K562 (cell line): ENCODE data around the gene HDAC1. TPM values are rescaled to one million over a fixed set of nuclear protein-coding genes. Genes with fewer than 3 reads are reported as not detected.

Source experiments
- ARID3A ChIP-seq: IDR thresholded peaks from 2 replicates; pipeline ENCODE4 v1.6.1; 2012; ENCODE audit warnings: low read depth, low read length, improper control_type of control experiment, borderline replicate concordance
- BRD9 ChIP-seq: fragments of 450-650 bp; IDR thresholded peaks from 2 replicates; pipeline ENCODE4 v1.6.1; 2018; ENCODE audit warnings: low read depth; ENCODE audit not compliant: partially characterized antibody
- CEBPB ChIP-seq: fragments of 450-650 bp; IDR thresholded peaks from 2 replicates; pipeline ENCODE4 v1.6.1; 2016; ENCODE audit warnings: missing genetic modification characterization, missing compliant biosample characterization
- E4F1 ChIP-seq: fragments of 250-450 bp; sonication (Bioruptor Pico); IDR thresholded peaks from 2 replicates; pipeline ENCODE4 v1.5.0; 2021; ENCODE audit warnings: mild to moderate bottlenecking, borderline replicate concordance
- FOXK1 ChIP-seq: sonication (generic); formaldehyde crosslinking; IDR thresholded peaks from 2 replicates; pipeline ENCODE4 v1.8.0; 2022; ENCODE audit warnings: missing genetic modification reagents, mild to moderate bottlenecking, borderline replicate concordance
- GATA2 ChIP-seq: sonication (generic); formaldehyde crosslinking; IDR thresholded peaks from 2 replicates; pipeline ENCODE4 v1.4.0; 2020; ENCODE audit warnings: mild to moderate bottlenecking, missing genetic modification reagents
- POLR2H ChIP-seq: IDR thresholded peaks from 2 replicates; pipeline ENCODE4 v1.6.1; 2016; ENCODE audit warnings: missing genetic modification characterization, low read depth, mild to moderate bottlenecking, control low read depth, missing compliant biosample characterization, moderate library complexity
- PTRF ChIP-seq: fragments of 450-650 bp; IDR thresholded peaks from 2 replicates; pipeline ENCODE4 v1.6.1; 2016; ENCODE audit warnings: mild to moderate bottlenecking, missing genetic modification characterization, missing compliant biosample characterization
- RB1 ChIP-seq: fragments of 450-650 bp; IDR thresholded peaks from 2 replicates; pipeline ENCODE4 v1.6.1; 2017; ENCODE audit warnings: low read depth, mild to moderate bottlenecking
- RBM22 ChIP-seq: fragments of 200-400 bp; formaldehyde crosslinking; IDR thresholded peaks from 2 replicates; pipeline ENCODE4 v1.6.1; 2018; ENCODE audit warnings: low read length, low read depth; ENCODE audit not compliant: poor library complexity, severe bottlenecking
- SIN3A ChIP-seq, 2 experiments: fragments of 150-350 bp in 1 of 2; IDR thresholded peaks; 2 replicates each; pipeline ENCODE4 v1.6.1; 2011 to 2016; ENCODE audit warnings: borderline replicate concordance in 2 of 2, low read depth in 2 of 2, low read length in 2 of 2, mild to moderate bottlenecking in 2 of 2, moderate library complexity in 2 of 2; ENCODE audit not compliant: control insufficient read depth in 1 of 2
- SMARCA4 ChIP-seq: fragments of 450-650 bp; IDR thresholded peaks from 2 replicates; pipeline ENCODE4 v1.6.1; 2016
- VEZF1 ChIP-seq: fragments of 200-800 bp; sonication (Bioruptor generic); IDR thresholded peaks from 2 replicates; pipeline ENCODE4 v1.6.1; 2017; ENCODE audit warnings: missing genetic modification characterization, missing compliant biosample characterization
- WHSC1 ChIP-seq: IDR thresholded peaks from one replicate; pipeline ENCODE4 v1.6.1; 2012; ENCODE audit warnings: low read length, control low read depth, inconsistent platforms
- ZNF24 ChIP-seq: fragments of 450-650 bp; IDR thresholded peaks from 2 replicates; pipeline ENCODE4 v1.6.1; 2016
- ZNF707 ChIP-seq: fragments of 250-450 bp; sonication (Bioruptor Pico); conservative IDR thresholded peaks from 2 replicates; pipeline ENCODE4 v1.8.0; 2022; ENCODE audit warnings: inconsistent platforms, mild to moderate bottlenecking, moderate library complexity
- ZNF764 ChIP-seq: fragments of 250-450 bp; sonication (Bioruptor Pico); IDR thresholded peaks from 2 replicates; pipeline ENCODE4 v1.4.0; 2020; ENCODE audit warnings: low read depth, mild to moderate bottlenecking, moderate library complexity
- polyA plus RNA-seq, 8 experiments: library from polyadenylated mRNA; depleted of rRNA in 4 of 8; stranded (reverse) in 5 of 8; unstranded in 3 of 8; fragments of >200 nt; fragmentation: Nextera tagmentation in 2 of 8; fragmentation: Illumina TruSeq in 1 of 8; extraction: Ambion mirVana in 2 of 8; extraction: Trizol in 1 of 8; gene quantifications; 2 replicates each; pipeline versions ENCODE4 v1.2.1 to v1.2.3, GENCODE V29; 2011 to 2014; ENCODE audit warnings: inconsistent platforms in 1 of 8, missing spikeins in 1 of 8
- total RNA-seq, 7 experiments: library from RNA; depleted of rRNA in 6 of 7; stranded (reverse); fragments of >200 nt in 6 of 7; fragmentation: Illumina TruSeq in 2 of 7; extraction: Trizol in 2 of 7; gene quantifications; 2 replicates each; pipeline versions ENCODE4 v1.2.1 to v1.2.3, GENCODE V29; 2011 to 2021; ENCODE audit warnings: low replicate concordance in 1 of 7
- TF ChIP-seq, protein P1 (sequence below), 3 experiments: fragments of 200-800 bp in 1 of 3; sonication (Bioruptor generic) in 1 of 3; sonication (generic) in 1 of 3; formaldehyde crosslinking in 1 of 3; IDR thresholded peaks; 2 replicates each; pipeline versions ENCODE4 v1.6.1 to v1.8.0; 2016 to 2022; ENCODE audit warnings: mild to moderate bottlenecking in 2 of 3, missing compliant biosample characterization in 2 of 3, missing genetic modification characterization in 2 of 3, missing genetic modification reagents in 1 of 3

Gene HDAC1
- total and polyA plus RNA-seq, 9 of the 15 experiments (the other 6 are each of a cell fraction or from before 2014, with no cell fraction given), result 169 to 384 (median 193) TPM

GRCh38 chr1:32350785-32351398, 59.0 kb downstream of the HDAC1 start (continued):
- TF ChIP-seq E4F1 (CRISPR knock-in tag), result no peak
- TF ChIP-seq, protein P1, sequence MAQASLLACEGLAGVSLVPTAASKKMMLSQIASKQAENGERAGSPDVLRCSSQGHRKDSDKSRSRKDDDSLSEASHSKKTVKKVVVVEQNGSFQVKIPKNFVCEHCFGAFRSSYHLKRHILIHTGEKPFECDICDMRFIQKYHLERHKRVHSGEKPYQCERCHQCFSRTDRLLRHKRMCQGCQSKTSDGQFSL (CRISPR knock-in tag; IDR thresholded peaks at IDR 0.05), result no peak
- TF ChIP-seq, protein P1 (tag; IDR thresholded peaks at IDR 0.05), result no peak
- 0 out of 2 replicates have a peak, but pooled peaks have one; percentile 40 for TF ChIP-seq PTRF (tag)
- TF ChIP-seq SIN3A (IDR thresholded peaks at IDR 0.05; ENCODE audit: borderline replicate concordance in 2 of 2, control insufficient read depth in 1 of 2, low read depth in 2 of 2, low read length in 2 of 2), result no peak; a peak in 1 of 4 replicates
- TF ChIP-seq BRD9, result no peak
- TF ChIP-seq ARID3A, result no peak
- no peak for TF ChIP-seq POLR2H
- TF ChIP-seq RB1, result peak; percentile 77
- TF ChIP-seq FOXK1 (CRISPR knock-in tag), result no peak
- TF ChIP-seq SMARCA4, result peak; percentile 61; the same call in 1 of the 2 replicates
- TF ChIP-seq GATA2, result no peak
- no peak for TF ChIP-seq ZNF764 (CRISPR knock-in tag)
- TF ChIP-seq ZNF24, result peak; percentile 55; the same call in 1 of the 2 replicates
- no peak for TF ChIP-seq WHSC1
- TF ChIP-seq ZNF707 (CRISPR knock-in tag), result peak; percentile 57; the same call in 1 of the 2 replicates
- no peak; the same call in 1 of the 2 replicates for TF ChIP-seq VEZF1 (CRISPR knock-in tag)
- TF ChIP-seq RBM22, result no peak
- peak; percentile 64 for TF ChIP-seq CEBPB (tag)
